SK-N-SH (cell line): Measurements from ENCODE around the gene RNPEPL1. TPM values are rescaled to one million over a fixed set of nuclear protein-coding genes. Genes with fewer than 3 reads are reported as not detected.

Experiments used
- CTCF ChIA-PET: fragments of 300-600, 350-600 bp; formaldehyde crosslinking; extraction: SDS; loops from one replicate; lab custom pipeline; 2021; lab: Yijun Ruan, JAX
- POLR2A ChIA-PET: fragments of 350-600 bp; sonication (Branson Sonifier 250); formaldehyde crosslinking; extraction: SDS; loops from one replicate; lab custom pipeline; 2020; ENCODE audit warnings: antibody characterized with exemption, inconsistent platforms; lab: Yijun Ruan, JAX
- DNase-seq: peaks from one replicate; pipeline ENCODE4 v3.0.0; 2012
- H2AFZ ChIP-seq: fragments of 200-600 bp; sonication (generic); 2 replicates; pipeline ENCODE4 v1.8.1; 2016; ENCODE audit warnings: antibody characterized with exemption, mild to moderate bottlenecking, low read depth
- H3F3A ChIP-seq: fragments of 200-600 bp; sonication (generic); replicated peaks from 2 replicates; pipeline ENCODE3; 2016; ENCODE audit warnings: antibody characterized with exemption, mild to moderate bottlenecking; ENCODE audit not compliant: insufficient read depth
- H3K27ac ChIP-seq, 2 experiments: fragments of 200-500 bp in 1 of 2; fragments of 200-600 bp in 1 of 2; sonication (Bioruptor generic) in 1 of 2; sonication (generic), shearing (Covaris generic) in 1 of 2; 2 replicates each; pipeline versions ENCODE4 v1.5.1 to v1.6.1; 2014 to 2016; ENCODE audit warnings: low read depth in 2 of 2, inconsistent platforms in 1 of 2, low read length in 1 of 2, mild to moderate bottlenecking in 1 of 2, mixed read lengths in 1 of 2
- H3K27me3 ChIP-seq: fragments of 200-600 bp; sonication (generic), shearing (Covaris generic); 2 replicates; pipeline ENCODE4 v1.6.1; 2016; ENCODE audit warnings: mixed run types; ENCODE audit not compliant: insufficient read depth
- H3K36me3 ChIP-seq, 2 experiments: fragments of 200-500 bp in 1 of 2; fragments of 200-600 bp in 1 of 2; sonication (Bioruptor generic) in 1 of 2; sonication (generic) in 1 of 2; replicated peaks in 1 of 2; 2 replicates each; pipeline versions ENCODE3 to v1.5.1; 2014 to 2016; ENCODE audit warnings: low read length in 1 of 2, mild to moderate bottlenecking in 1 of 2; ENCODE audit not compliant: insufficient read depth in 2 of 2, control insufficient read depth in 1 of 2
- H3K4me1 ChIP-seq, 2 experiments: fragments of 200-500 bp in 1 of 2; fragments of 200-600 bp in 1 of 2; sonication (Bioruptor generic) in 1 of 2; sonication (generic), shearing (Covaris generic) in 1 of 2; 2 replicates each; pipeline versions ENCODE4 v1.5.1 to v1.6.1; 2014 to 2016; ENCODE audit warnings: low read depth in 1 of 2, low read length in 1 of 2, mixed run types in 1 of 2; ENCODE audit not compliant: insufficient read depth in 2 of 2, control insufficient read depth in 1 of 2
- H3K4me2 ChIP-seq: fragments of 200-600 bp; sonication (generic), shearing (Covaris generic); 2 replicates; pipeline ENCODE4 v1.6.1; 2017; ENCODE audit warnings: mixed run types
- H3K4me3 ChIP-seq, 2 experiments: fragments of 200-500 bp in 1 of 2; fragments of 200-600 bp in 1 of 2; sonication (Bioruptor generic) in 1 of 2; sonication (generic), shearing (Covaris generic) in 1 of 2; 2 replicates each; pipeline versions ENCODE4 v1.5.1 to v1.8.1; 2014 to 2016; ENCODE audit warnings: low read depth in 2 of 2, inconsistent platforms in 1 of 2, low read length in 1 of 2, mild to moderate bottlenecking in 1 of 2, mixed read lengths in 1 of 2, moderate library complexity in 1 of 2
- H3K79me2 ChIP-seq: fragments of 200-600 bp; sonication (generic); 2 replicates; pipeline ENCODE4 v1.8.1; 2017; ENCODE audit warnings: mild to moderate bottlenecking; ENCODE audit not compliant: insufficient read depth
- H3K9ac ChIP-seq: fragments of 200-600 bp; sonication (generic); 2 replicates; pipeline ENCODE4 v1.6.1; 2017; ENCODE audit warnings: mixed run types
- H3K9me2 ChIP-seq: fragments of 200-600 bp; sonication (generic); 2 replicates; pipeline ENCODE4 v1.6.1; 2017; ENCODE audit warnings: mixed run types
- H3K9me3 ChIP-seq: fragments of 200-600 bp; sonication (generic); 2 replicates; pipeline ENCODE4 v1.6.1; 2017; ENCODE audit warnings: mixed run types, mild to moderate bottlenecking, moderate library complexity
- H4K20me1 ChIP-seq: fragments of 200-600 bp; sonication (generic); 2 replicates; pipeline ENCODE4 v1.6.1; 2017; ENCODE audit warnings: mild to moderate bottlenecking, mixed run types; ENCODE audit not compliant: insufficient read depth
- CHD2 ChIP-seq: fragments of 150-350 bp; IDR thresholded peaks from 2 replicates; pipeline ENCODE4 v1.6.1; 2018; ENCODE audit warnings: low read length; ENCODE audit not compliant: partially characterized antibody
- CTCF ChIP-seq: fragments of 200-600 bp; sonication (generic); IDR thresholded peaks from 2 replicates; pipeline ENCODE4 v1.6.1; 2017; ENCODE audit warnings: antibody characterized with exemption, mild to moderate bottlenecking, moderate library complexity
- EZH2phosphoT487 ChIP-seq: fragments of 200-600 bp; sonication (generic); IDR thresholded peaks from 2 replicates; pipeline ENCODE4 v1.6.1; 2017; ENCODE audit warnings: low read depth, mixed run types, mild to moderate bottlenecking, antibody characterized with exemption, moderate library complexity, borderline replicate concordance
- FOXM1 ChIP-seq: IDR thresholded peaks from 2 replicates; pipeline ENCODE4 v1.4.0; 2012; ENCODE audit warnings: low read depth, mild to moderate bottlenecking
- GABPA ChIP-seq: IDR thresholded peaks from 2 replicates; pipeline ENCODE4 v1.4.0; 2012; ENCODE audit warnings: low read depth, mild to moderate bottlenecking
- GATA2 ChIP-seq: sonication (generic); formaldehyde crosslinking; IDR thresholded peaks from 2 replicates; pipeline ENCODE4 v1.5.0; 2020; ENCODE audit warnings: mild to moderate bottlenecking, missing genetic modification reagents
- JUND ChIP-seq: IDR thresholded peaks from 2 replicates; pipeline ENCODE4 v1.4.0; 2012
- POLR2AphosphoS5 ChIP-seq: IDR thresholded peaks from 2 replicates; pipeline ENCODE4 v1.6.1; 2012; ENCODE audit warnings: low read depth, low read length
- RCOR1 ChIP-seq: fragments of 150-350 bp; IDR thresholded peaks from 2 replicates; pipeline ENCODE4 v1.6.1; 2017; ENCODE audit warnings: antibody characterized with exemption, low read length
- RFX5 ChIP-seq: IDR thresholded peaks from 2 replicates; pipeline ENCODE4 v1.6.1; 2012; ENCODE audit warnings: mild to moderate bottlenecking, improper control_type of control experiment, low read length
- SIN3A ChIP-seq: IDR thresholded peaks from 2 replicates; pipeline ENCODE4 v1.6.1; 2012; ENCODE audit warnings: low read depth, mild to moderate bottlenecking, low read length, moderate library complexity, borderline replicate concordance
- TAF1 ChIP-seq: IDR thresholded peaks from 2 replicates; pipeline ENCODE4 v1.6.1; 2012; ENCODE audit warnings: low read depth, mild to moderate bottlenecking, low read length, moderate library complexity, borderline replicate concordance
- TCF12 ChIP-seq: IDR thresholded peaks from 2 replicates; pipeline ENCODE4 v1.4.0; 2012
- USF1 ChIP-seq: IDR thresholded peaks from 2 replicates; pipeline ENCODE4 v1.4.0; 2012; ENCODE audit warnings: low read depth, borderline replicate concordance
- YY1 ChIP-seq: IDR thresholded peaks from 2 replicates; pipeline ENCODE4 v1.4.0; 2012; ENCODE audit warnings: low read depth, mild to moderate bottlenecking
- WGBS: methylation state at CpG from one replicate; pipeline ENCODE4 v1.1.6; 2017; ENCODE audit warnings: low lambda C conversion rate; 5-methylcytosine and 5-hydroxymethylcytosine counted together
- polyA plus RNA-seq, 3 experiments: library from polyadenylated mRNA; depleted of rRNA; stranded (reverse); fragments of >200 nt; gene quantifications; 2 replicates each; pipeline ENCODE4 v1.2.3, GENCODE V29; 2012

Gene RNPEPL1
- polyA plus RNA-seq, 1 of the 3 experiments (the other 2 are of a cell fraction), result 14.3 TPM

- H3K4me3 ChIP-seq, result no peak overlapping the region
- H3K9ac ChIP-seq, result no peak overlapping the region
- TF ChIP-seq RCOR1 (no peak), GABPA (no peak), SIN3A (no peak)
- no peaks in the 10 kb centered on the region for H3K9me2 ChIP-seq
- H2AFZ ChIP-seq, result no peak overlapping the region
- no peaks in the 10 kb centered on the region for H4K20me1 ChIP-seq
- ChIA-PET POLR2A (no interaction called here), CTCF (no interaction called here)
- DNase-seq, result no peak
- H3F3A ChIP-seq, result no peaks in the 10 kb centered on the region
- H3K9me3 ChIP-seq, result no peaks in the 10 kb centered on the region
- WGBS, result 94% methylated on average over 15 of the region's 16 CpGs
- H3K4me1 ChIP-seq, result peaks cover 0 to 15% of the 10 kb centered on the region in 2 experiments; a peak in 1 of 4 replicates
- H3K79me2 ChIP-seq, result no peaks in the 10 kb centered on the region
- no peak overlapping the region for H3K4me2 ChIP-seq
- no peak overlapping the region for H3K27ac ChIP-seq
- H3K27me3 ChIP-seq, result no peaks in the 10 kb centered on the region
- H3K36me3 ChIP-seq, result peaks cover 0 to 20% of the 10 kb centered on the region in 2 experiments
Measured at GRCh38 chr2:240600451-240600961, 32.2 kb downstream of the RNPEPL1 start.

- Histone ChIP-seq H4K20me1 (no peaks in the 10 kb centered on the region), H3K9me2 (no peaks in the 10 kb centered on the region), H3K27me3 (no peaks in the 10 kb centered on the region), H3K27ac (no peak overlapping the region), H3K79me2 (no peaks in the 10 kb centered on the region), H3K9ac (no peak overlapping the region), H3K4me1 (peaks cover 0 to 15% of the 10 kb centered on the region in 2 experiments; a peak in 1 of 4 replicates), H3K4me2 (no peak overlapping the region), H3K4me3 (no peak overlapping the region), H3K36me3 (peaks cover 0 to 18% of the 10 kb centered on the region in 2 experiments), H2AFZ (no peak overlapping the region), H3K9me3 (no peaks in the 10 kb centered on the region), H3F3A (no peaks in the 10 kb centered on the region)
- 91% methylated on average over 19 of the region's 20 CpGs for WGBS
- DNase-seq, result no peak
- no peak for TF ChIP-seq EZH2phosphoT487
- no peak for TF ChIP-seq GABPA
- TF ChIP-seq USF1, result no peak
- no peak for TF ChIP-seq SIN3A
- no peak for TF ChIP-seq CHD2
- TF ChIP-seq CTCF, result no peak
- TF ChIP-seq JUND, result no peak
- no peak for TF ChIP-seq POLR2AphosphoS5
- TF ChIP-seq FOXM1, result no peak
- no peak for TF ChIP-seq RFX5
- no peak for TF ChIP-seq GATA2 (CRISPR knock-in tag)
- TF ChIP-seq TCF12, result no peak
- no peak for TF ChIP-seq YY1
- TF ChIP-seq TAF1, result no peak
- no peak for TF ChIP-seq RCOR1
- CTCF ChIA-PET, result no interaction called here
- POLR2A ChIA-PET, result no interaction called here
Measured at GRCh38 chr2:240601061-240601830, 33.0 kb downstream of the RNPEPL1 start.
